ENCODE results near the gene UGT1A8.
"Not testable (repeated sequence)": the region's sequence is repeated elsewhere in the genome, so short reads cannot be mapped to it uniquely, and the experiment has no call there.

Gene UGT1A8

GRCh38 chr2:233689031-233689430 lies 71.6 kb downstream of the UGT1A8 start:
- H3K27me3 Mint-ChIP-seq = no peaks in the 10 kb centered on the region
- H3K9me3 Mint-ChIP-seq = no peaks in the 10 kb centered on the region
- H3K36me3 Mint-ChIP-seq = no peaks in the 10 kb centered on the region
- peak; percentile 54 for ATAC-seq
- no peak overlapping the region for H3K27ac Mint-ChIP-seq
- H3K4me3 Mint-ChIP-seq = no peak overlapping the region
- peaks cover 6% of the 10 kb centered on the region for H3K4me1 Mint-ChIP-seq

- Mint-ChIP-seq H3K27me3 (no peaks in the 10 kb centered on the region), H3K36me3 (no peaks in the 10 kb centered on the region), H3K9me3 (no peaks in the 10 kb centered on the region), H3K4me1 (peaks cover 6% of the 10 kb centered on the region), H3K27ac (no peak overlapping the region), H3K4me3 (no peak overlapping the region)
- ATAC-seq = no peak
Observed at GRCh38 chr2:233689501-233689900, 72.1 kb downstream of the UGT1A8 start.

- no peak overlapping the region for H3K4me3 Mint-ChIP-seq
- ATAC-seq = no peak
- H3K36me3 Mint-ChIP-seq = no peaks in the 10 kb centered on the region
- H3K27me3 Mint-ChIP-seq = no peaks in the 10 kb centered on the region
- no peaks in the 10 kb centered on the region for H3K9me3 Mint-ChIP-seq
- no peak overlapping the region for H3K27ac Mint-ChIP-seq
- peaks cover 6% of the 10 kb centered on the region for H3K4me1 Mint-ChIP-seq
Observed at GRCh38 chr2:233690444-233690843, 73.0 kb downstream of the UGT1A8 start.

- Mint-ChIP-seq H3K4me3 (no peak overlapping the region), H3K27ac (no peak overlapping the region), H3K27me3 (no peaks in the 10 kb centered on the region), H3K9me3 (no peaks in the 10 kb centered on the region), H3K4me1 (peaks cover 12% of the 10 kb centered on the region), H3K36me3 (no peaks in the 10 kb centered on the region)
- ATAC-seq = no peak
Observed at GRCh38 chr2:233691443-233692433, 74.3 kb downstream of the UGT1A8 start.

GRCh38 chr2:233692648-233693047 lies 75.2 kb downstream of the UGT1A8 start, which contains the start of gene UGT1A6:
Gene UGT1A6, plus strand, starts transcription at chr2:233692890. Its CDS starts 115 bp downstream, at chr2:233693005.
- Mint-ChIP-seq H3K27me3 (peaks cover 8% of the 10 kb centered on the region), H3K27ac (no peak within 1 kb of the TSS), H3K9me3 (no peaks in the 10 kb centered on the region), H3K36me3 (no peaks in the 10 kb centered on the region), H3K4me1 (peaks cover 12% of the 10 kb centered on the region), H3K4me3 (no peak within 1 kb of the TSS)
- ATAC-seq = no peak

- H3K27ac Mint-ChIP-seq = no peak overlapping the region
- ATAC-seq = no peak
- no peaks in the 10 kb centered on the region for H3K9me3 Mint-ChIP-seq
- H3K27me3 Mint-ChIP-seq = peaks cover 12% of the 10 kb centered on the region
- no peak overlapping the region for H3K4me3 Mint-ChIP-seq
- no peaks in the 10 kb centered on the region for H3K36me3 Mint-ChIP-seq
- peaks cover 11% of the 10 kb centered on the region for H3K4me1 Mint-ChIP-seq
Observed at GRCh38 chr2:233693963-233694362, 76.5 kb downstream of the UGT1A8 start.

GRCh38 chr2:233698740-233699139 lies 81.3 kb downstream of the UGT1A8 start:
- no peak for ATAC-seq
- no peak overlapping the region for H3K27ac Mint-ChIP-seq
- H3K36me3 Mint-ChIP-seq = no peaks in the 10 kb centered on the region
- peaks cover 3% of the 10 kb centered on the region for H3K9me3 Mint-ChIP-seq
- H3K27me3 Mint-ChIP-seq = peaks cover 25% of the 10 kb centered on the region
- H3K4me3 Mint-ChIP-seq = no peak overlapping the region
- H3K4me1 Mint-ChIP-seq = peaks cover 6% of the 10 kb centered on the region

GRCh38 chr2:233699424-233700027 lies 82.1 kb downstream of the UGT1A8 start:
- Mint-ChIP-seq H3K4me1 (peaks cover 6% of the 10 kb centered on the region), H3K4me3 (no peak overlapping the region), H3K36me3 (peaks cover 6% of the 10 kb centered on the region), H3K9me3 (peaks cover 6% of the 10 kb centered on the region), H3K27ac (no peak overlapping the region), H3K27me3 (peaks cover 32% of the 10 kb centered on the region)
- ATAC-seq = no peak

GRCh38 chr2:233700028-233700635 lies 82.7 kb downstream of the UGT1A8 start:
- no peak for ATAC-seq
- Mint-ChIP-seq H3K27me3 (peaks cover 32% of the 10 kb centered on the region), H3K4me3 (no peak overlapping the region), H3K36me3 (peaks cover 6% of the 10 kb centered on the region), H3K4me1 (peaks cover 6% of the 10 kb centered on the region), H3K9me3 (peaks cover 6% of the 10 kb centered on the region), H3K27ac (no peak overlapping the region)

- H3K4me3 Mint-ChIP-seq, H3K36me3 Mint-ChIP-seq, ATAC-seq, H3K27ac Mint-ChIP-seq, H3K4me1 Mint-ChIP-seq, H3K9me3 Mint-ChIP-seq: not testable (repeated sequence)
- H3K27me3 Mint-ChIP-seq = peaks cover 32% of the 10 kb centered on the region
Observed at GRCh38 chr2:233700842-233701241, 83.4 kb downstream of the UGT1A8 start.

GRCh38 chr2:233702238-233702637 lies 84.8 kb downstream of the UGT1A8 start:
- no peak overlapping the region for H3K4me3 Mint-ChIP-seq
- no peak for ATAC-seq
- H3K36me3 Mint-ChIP-seq = peaks cover 6% of the 10 kb centered on the region
- H3K4me1 Mint-ChIP-seq = no peaks in the 10 kb centered on the region
- H3K27me3 Mint-ChIP-seq = peaks cover 31% of the 10 kb centered on the region
- H3K9me3 Mint-ChIP-seq = peaks cover 6% of the 10 kb centered on the region
- H3K27ac Mint-ChIP-seq = no peak overlapping the region

- H3K4me3 Mint-ChIP-seq = no peak overlapping the region
- no peak overlapping the region for H3K27ac Mint-ChIP-seq
- H3K9me3 Mint-ChIP-seq = peaks cover 6% of the 10 kb centered on the region
- H3K27me3 Mint-ChIP-seq = peaks cover 42% of the 10 kb centered on the region
- peaks cover 6% of the 10 kb centered on the region for H3K36me3 Mint-ChIP-seq
- ATAC-seq = no peak
- H3K4me1 Mint-ChIP-seq = no peaks in the 10 kb centered on the region
Observed at GRCh38 chr2:233705911-233706506, 88.6 kb downstream of the UGT1A8 start.

GRCh38 chr2:233706720-233707119 lies 89.3 kb downstream of the UGT1A8 start:
- ATAC-seq = no peak
- Mint-ChIP-seq H3K36me3 (peaks cover 6% of the 10 kb centered on the region), H3K9me3 (peaks cover 6% of the 10 kb centered on the region), H3K27ac (no peak overlapping the region), H3K4me3 (no peak overlapping the region), H3K4me1 (peaks cover 7% of the 10 kb centered on the region), H3K27me3 (peaks cover 49% of the 10 kb centered on the region)

GRCh38 chr2:233707940-233708644 lies 90.7 kb downstream of the UGT1A8 start:
- peaks cover 6% of the 10 kb centered on the region for H3K9me3 Mint-ChIP-seq
- no peak overlapping the region for H3K4me3 Mint-ChIP-seq
- ATAC-seq = no peak
- peaks cover 48% of the 10 kb centered on the region for H3K27me3 Mint-ChIP-seq
- peaks cover 8% of the 10 kb centered on the region for H3K4me1 Mint-ChIP-seq
- no peak overlapping the region for H3K27ac Mint-ChIP-seq
- H3K36me3 Mint-ChIP-seq = peaks cover 6% of the 10 kb centered on the region
